ENCODE results near the gene MPZL3. TPM values are rescaled to one million over a fixed set of nuclear protein-coding genes. Genes with fewer than 3 reads are reported as not detected.
A peak's percentile ranks its signal among the peaks of the same experiment; 100 is the strongest.

The MPZL3 gene
- polyA plus RNA-seq, 1 donor: 16.7 TPM

DNA sequence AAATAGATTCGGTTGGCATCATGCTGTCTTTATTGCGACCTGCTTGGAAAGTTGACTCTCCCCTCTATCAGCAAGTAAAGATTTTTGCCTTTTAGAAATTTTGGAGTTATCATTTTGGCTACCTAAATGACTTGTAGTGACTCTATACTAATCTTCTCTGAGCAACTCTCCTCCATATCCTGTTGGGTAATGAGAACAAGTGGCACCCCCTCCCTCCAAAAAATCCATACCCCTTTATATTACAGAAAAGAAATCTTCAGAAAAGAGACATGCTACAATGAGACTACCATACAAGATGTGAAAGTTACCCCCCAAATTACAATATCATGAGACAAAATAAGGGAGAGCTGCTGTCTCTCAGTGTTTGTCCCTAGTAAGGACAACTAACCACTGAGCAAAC, 28.6 kb downstream of the MPZL3 start:
- H3K9me3 ChIP-seq (ENCODE audit: control insufficient read depth, low read depth, low read length): no peaks in the 10 kb centered on the region
- H3K27me3 ChIP-seq (ENCODE audit: control insufficient read depth, insufficient read depth, low read length): no peaks in the 10 kb centered on the region
- WGBS (ENCODE audit: insufficient coverage, low lambda C conversion rate): 80% methylated on average over 1 of the region's 2 CpGs
- no peaks in the 10 kb centered on the region for H3K4me1 ChIP-seq (ENCODE audit: control insufficient read depth, insufficient read depth, low read length)
- H3K27ac ChIP-seq (ENCODE audit: low read length): no peak overlapping the region
- no peak for DNase-seq
- peaks cover 4% of the 10 kb centered on the region for H3K36me3 ChIP-seq (ENCODE audit: control insufficient read depth, insufficient read depth, low read length)
- peak overlapping the region; percentile 13 for H3K4me3 ChIP-seq (ENCODE audit: low read length)

GRCh38 chr11:118222437-118222836, 29.7 kb downstream of the MPZL3 start:
- Histone ChIP-seq H3K4me1 (ENCODE audit: control insufficient read depth, insufficient read depth, low read length) (no peaks in the 10 kb centered on the region), H3K4me3 (ENCODE audit: low read length) (no peak overlapping the region), H3K9me3 (ENCODE audit: control insufficient read depth, low read depth, low read length) (no peaks in the 10 kb centered on the region), H3K27me3 (ENCODE audit: control insufficient read depth, insufficient read depth, low read length) (no peaks in the 10 kb centered on the region), H3K27ac (ENCODE audit: low read length) (no peak overlapping the region), H3K36me3 (ENCODE audit: control insufficient read depth, insufficient read depth, low read length) (peaks cover 4% of the 10 kb centered on the region)
- DNase-seq: no peak
- 71% methylated on average over 1 of the region's 4 CpGs for WGBS (ENCODE audit: insufficient coverage, low lambda C conversion rate)

- no peak overlapping the region for H3K27ac ChIP-seq (ENCODE audit: low read length)
- no peaks in the 10 kb centered on the region for H3K4me1 ChIP-seq (ENCODE audit: control insufficient read depth, insufficient read depth, low read length)
- no peak overlapping the region for H3K4me3 ChIP-seq (ENCODE audit: low read length)
- H3K9me3 ChIP-seq (ENCODE audit: control insufficient read depth, low read depth, low read length): no peaks in the 10 kb centered on the region
- no peaks in the 10 kb centered on the region for H3K27me3 ChIP-seq (ENCODE audit: control insufficient read depth, insufficient read depth, low read length)
- WGBS (ENCODE audit: insufficient coverage, low lambda C conversion rate): no CpG with 5 or more reads among the region's 5 CpGs
- H3K36me3 ChIP-seq (ENCODE audit: control insufficient read depth, insufficient read depth, low read length): no peaks in the 10 kb centered on the region
- DNase-seq: no peak
Observed at GRCh38 chr11:118221419-118221818, 30.7 kb downstream of the MPZL3 start.

- Histone ChIP-seq H3K4me1 (ENCODE audit: control insufficient read depth, insufficient read depth, low read length) (peaks cover 9% of the 10 kb centered on the region), H3K9me3 (ENCODE audit: control insufficient read depth, low read depth, low read length) (no peaks in the 10 kb centered on the region), H3K4me3 (ENCODE audit: low read length) (no peak overlapping the region), H3K27ac (ENCODE audit: low read length) (no peak overlapping the region), H3K36me3 (ENCODE audit: control insufficient read depth, insufficient read depth, low read length) (no peaks in the 10 kb centered on the region), H3K27me3 (ENCODE audit: control insufficient read depth, insufficient read depth, low read length) (no peaks in the 10 kb centered on the region)
- DNase-seq: no peak
- WGBS (ENCODE audit: insufficient coverage, low lambda C conversion rate): no CpG with 5 or more reads among the region's 1 CpG
Observed at GRCh38 chr11:118219732-118220131, 32.4 kb downstream of the MPZL3 start.

GRCh38 chr11:118219244-118219643, 32.9 kb downstream of the MPZL3 start:
- no peak for DNase-seq
- no peaks in the 10 kb centered on the region for H3K27me3 ChIP-seq (ENCODE audit: control insufficient read depth, insufficient read depth, low read length)
- H3K4me1 ChIP-seq (ENCODE audit: control insufficient read depth, insufficient read depth, low read length): peaks cover 14% of the 10 kb centered on the region
- H3K9me3 ChIP-seq (ENCODE audit: control insufficient read depth, low read depth, low read length): no peaks in the 10 kb centered on the region
- H3K27ac ChIP-seq (ENCODE audit: low read length): no peak overlapping the region
- no peak overlapping the region for H3K4me3 ChIP-seq (ENCODE audit: low read length)
- no peaks in the 10 kb centered on the region for H3K36me3 ChIP-seq (ENCODE audit: control insufficient read depth, insufficient read depth, low read length)

DNA sequence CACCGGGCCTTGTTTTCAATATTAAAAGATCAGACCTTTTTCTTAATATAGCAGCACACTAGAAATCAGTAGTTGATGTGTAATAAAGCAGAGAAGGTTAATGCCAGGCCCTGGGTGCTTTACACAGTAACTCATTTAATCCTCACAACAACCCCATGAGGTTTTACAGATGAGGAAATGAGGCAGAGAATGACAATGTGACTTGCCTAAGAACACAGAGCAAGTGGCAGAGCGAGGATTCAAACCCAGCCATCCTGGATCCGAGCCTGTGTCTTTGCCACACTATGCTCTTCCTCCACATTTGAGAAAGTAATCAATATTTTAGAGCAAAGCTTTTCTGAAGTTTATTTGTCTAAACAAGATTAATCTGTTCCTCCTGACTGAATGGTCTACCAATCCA, 34.6 kb downstream of the MPZL3 start:
- Histone ChIP-seq H3K4me3 (ENCODE audit: low read length) (no peak overlapping the region), H3K27me3 (ENCODE audit: control insufficient read depth, insufficient read depth, low read length) (no peaks in the 10 kb centered on the region), H3K4me1 (ENCODE audit: control insufficient read depth, insufficient read depth, low read length) (peaks cover 29% of the 10 kb centered on the region), H3K36me3 (ENCODE audit: control insufficient read depth, insufficient read depth, low read length) (no peaks in the 10 kb centered on the region), H3K27ac (ENCODE audit: low read length) (no peak overlapping the region), H3K9me3 (ENCODE audit: control insufficient read depth, low read depth, low read length) (no peaks in the 10 kb centered on the region)
- no peak for DNase-seq
- 100% methylated on average over 1 of the region's 3 CpGs for WGBS (ENCODE audit: insufficient coverage, low lambda C conversion rate)

DNA sequence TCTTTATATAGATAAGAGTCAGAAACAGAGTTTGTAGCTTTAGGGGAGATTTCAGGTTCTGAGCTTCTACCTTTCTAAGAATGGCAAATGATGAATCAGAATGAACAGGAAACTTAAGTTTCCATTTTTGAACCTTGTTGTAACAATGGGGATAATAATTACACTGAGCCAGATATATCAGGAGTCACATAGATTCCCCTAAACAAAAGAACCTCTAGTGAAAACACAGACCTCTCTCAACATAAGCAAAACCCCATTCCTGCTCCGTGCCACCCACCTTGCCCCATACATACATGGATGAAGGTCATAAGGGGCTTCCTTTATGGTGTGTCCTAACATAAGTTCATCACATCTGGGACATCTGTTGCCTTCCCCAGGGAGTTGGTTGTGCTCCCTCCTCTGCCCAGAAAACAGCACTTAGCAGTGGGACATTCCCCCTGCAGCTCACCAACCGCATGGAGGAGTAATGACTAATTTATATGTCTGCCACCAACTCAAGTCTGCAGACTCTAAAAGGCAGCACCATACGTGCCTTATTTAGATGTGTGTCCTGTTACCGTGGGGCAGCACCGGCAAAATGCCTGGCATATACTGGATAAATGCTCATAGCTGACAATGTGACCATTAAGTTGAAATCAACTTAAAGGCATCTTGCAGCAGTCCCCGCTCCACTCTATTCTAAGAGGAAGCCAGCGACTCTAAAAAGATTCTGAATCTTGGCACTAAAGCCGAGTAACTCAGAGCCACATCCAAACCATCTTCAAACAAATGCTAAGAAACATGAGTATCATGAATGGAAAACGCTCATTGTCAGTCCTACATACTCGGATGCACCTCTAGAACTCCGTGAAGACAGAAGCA, 35.3 kb downstream of the MPZL3 start:
- no peak for DNase-seq
- Histone ChIP-seq H3K4me1 (ENCODE audit: control insufficient read depth, insufficient read depth, low read length) (peaks cover 33% of the 10 kb centered on the region), H3K27ac (ENCODE audit: low read length) (no peak overlapping the region)

DNA sequence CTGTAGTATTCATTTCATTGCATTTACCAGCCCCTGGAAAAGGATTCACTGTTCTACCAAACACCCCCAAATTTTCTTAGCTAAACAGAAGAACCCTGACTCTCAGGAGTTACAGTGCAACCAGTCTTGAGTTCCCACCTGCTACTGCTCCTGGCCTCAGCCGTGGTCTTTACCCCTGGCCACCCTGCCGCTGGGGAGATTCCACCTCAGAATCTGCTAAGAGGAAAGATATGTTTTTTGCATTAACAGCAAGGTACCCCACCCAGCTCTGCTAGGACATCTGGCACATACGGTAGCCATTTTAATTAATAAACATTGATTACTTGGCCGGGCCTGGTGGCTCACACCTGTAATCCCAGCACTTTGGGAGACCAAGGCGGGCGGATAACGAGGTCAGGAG, 36.4 kb downstream of the MPZL3 start:
- H3K4me1 ChIP-seq (ENCODE audit: control insufficient read depth, insufficient read depth, low read length): peaks cover 44% of the 10 kb centered on the region
- WGBS (ENCODE audit: insufficient coverage, low lambda C conversion rate): no CpG with 5 or more reads among the region's 7 CpGs
- H3K4me3 ChIP-seq (ENCODE audit: low read length): no peak overlapping the region
- no peak overlapping the region for H3K27ac ChIP-seq (ENCODE audit: low read length)
- DNase-seq: no peak
- no peaks in the 10 kb centered on the region for H3K27me3 ChIP-seq (ENCODE audit: control insufficient read depth, insufficient read depth, low read length)
- no peaks in the 10 kb centered on the region for H3K36me3 ChIP-seq (ENCODE audit: control insufficient read depth, insufficient read depth, low read length)
- no peaks in the 10 kb centered on the region for H3K9me3 ChIP-seq (ENCODE audit: control insufficient read depth, low read depth, low read length)

More for the DNA sequence above, 35.3 kb downstream of the MPZL3 start:
- Histone ChIP-seq H3K27me3 (ENCODE audit: control insufficient read depth, insufficient read depth, low read length) (no peaks in the 10 kb centered on the region), H3K36me3 (ENCODE audit: control insufficient read depth, insufficient read depth, low read length) (no peaks in the 10 kb centered on the region), H3K4me3 (ENCODE audit: low read length) (no peak overlapping the region), H3K9me3 (ENCODE audit: control insufficient read depth, low read depth, low read length) (no peaks in the 10 kb centered on the region)
- 100% methylated on average over 2 of the region's 11 CpGs for WGBS (ENCODE audit: insufficient coverage, low lambda C conversion rate)

DNA sequence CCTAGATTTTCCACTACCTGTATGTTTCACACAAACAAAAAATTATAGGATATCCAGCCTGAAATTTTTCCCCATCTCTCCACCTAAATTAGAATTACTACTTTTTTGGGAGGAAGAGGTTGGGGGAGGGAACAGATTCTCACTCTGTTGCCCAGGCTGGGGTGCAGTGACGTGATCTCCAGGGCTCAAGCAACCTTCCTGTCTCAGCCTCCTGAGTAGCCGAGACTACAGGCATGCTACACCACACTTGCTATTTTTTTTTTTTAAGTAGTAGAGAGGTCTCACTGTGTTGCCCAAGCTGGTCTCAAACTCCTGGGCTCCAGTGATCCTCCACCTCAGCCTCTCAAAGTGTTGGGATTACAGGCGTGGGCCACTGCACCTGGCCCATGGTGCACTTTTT, 36.9 kb downstream of the MPZL3 start:
- Histone ChIP-seq H3K27ac (ENCODE audit: low read length) (peak overlapping the region; percentile 95), H3K4me1 (ENCODE audit: control insufficient read depth, insufficient read depth, low read length) (peaks cover 48% of the 10 kb centered on the region), H3K36me3 (ENCODE audit: control insufficient read depth, insufficient read depth, low read length) (no peaks in the 10 kb centered on the region), H3K9me3 (ENCODE audit: control insufficient read depth, low read depth, low read length) (no peaks in the 10 kb centered on the region), H3K4me3 (ENCODE audit: low read length) (no peak overlapping the region), H3K27me3 (ENCODE audit: control insufficient read depth, insufficient read depth, low read length) (no peaks in the 10 kb centered on the region)
- 80% methylated on average over 1 of the region's 3 CpGs for WGBS (ENCODE audit: insufficient coverage, low lambda C conversion rate)
- DNase-seq: no peak

- Histone ChIP-seq H3K27me3 (ENCODE audit: control insufficient read depth, insufficient read depth, low read length) (no peaks in the 10 kb centered on the region), H3K27ac (ENCODE audit: low read length) (peak overlapping the region; percentile 95), H3K9me3 (ENCODE audit: control insufficient read depth, low read depth, low read length) (no peaks in the 10 kb centered on the region), H3K4me1 (ENCODE audit: control insufficient read depth, insufficient read depth, low read length) (peaks cover 53% of the 10 kb centered on the region), H3K4me3 (ENCODE audit: low read length) (no peak overlapping the region), H3K36me3 (ENCODE audit: control insufficient read depth, insufficient read depth, low read length) (no peaks in the 10 kb centered on the region)
- no peak for DNase-seq
- WGBS (ENCODE audit: insufficient coverage, low lambda C conversion rate): 40% methylated on average over 1 of the region's 6 CpGs
Observed at GRCh38 chr11:118214210-118214914, 37.8 kb downstream of the MPZL3 start.

Data from large intestine (tissue), 3 donors.